HG02981 (cell line): Measurements from ENCODE around the gene F10.
"Not testable (repeated sequence)": the region's sequence is repeated elsewhere in the genome, so short reads cannot be mapped to it uniquely, and the experiment has no call there.

Source experiments
- ATAC-seq: cut with Tn5 transposase; IDR thresholded peaks from one replicate; pipeline ENCODE4 v1.9.1; 2021; ENCODE audit warnings: mild to moderate bottlenecking, moderate library complexity; ENCODE audit not compliant: unreplicated experiment

The F10 gene

GRCh38 chr13:113098162-113098732, 24.4 kb upstream of the F10 start:
- ATAC-seq, result no peak

- ATAC-seq, result no peak
Measured at GRCh38 chr13:113099142-113099541, 23.5 kb upstream of the F10 start.

GRCh38 chr13:113102302-113102701, 20.3 kb upstream of the F10 start:
- not testable (repeated sequence) for ATAC-seq

GRCh38 chr13:113102727-113103126, 19.9 kb upstream of the F10 start:
- no peak for ATAC-seq

GRCh38 chr13:113103646-113104045, 19.0 kb upstream of the F10 start:
- ATAC-seq, result no peak

GRCh38 chr13:113105032-113105920, 17.3 kb upstream of the F10 start, which contains the start of gene F7:
TSS of gene F7 (plus strand) at chr13:113105791. CDS start at chr13:113105842, 51 bp downstream.
- ATAC-seq, result no peak

GRCh38 chr13:113105921-113106452, 16.6 kb upstream of the F10 start:
- no peak for ATAC-seq

GRCh38 chr13:113106711-113107351, 15.8 kb upstream of the F10 start:
- ATAC-seq, result no peak

GRCh38 chr13:113108521-113108920, 14.1 kb upstream of the F10 start:
- not testable (repeated sequence) for ATAC-seq

GRCh38 chr13:113109151-113110047, 13.2 kb upstream of the F10 start:
- ATAC-seq, result no peak

- no peak for ATAC-seq
Measured at GRCh38 chr13:113110048-113110851, 12.3 kb upstream of the F10 start.

GRCh38 chr13:113110852-113111315, 11.7 kb upstream of the F10 start:
- ATAC-seq, result no peak

- not testable (repeated sequence) for ATAC-seq
Measured at GRCh38 chr13:113111821-113112220, 10.8 kb upstream of the F10 start.

- not testable (repeated sequence) for ATAC-seq
Measured at GRCh38 chr13:113112475-113112874, 10.1 kb upstream of the F10 start.

GRCh38 chr13:113112893-113113845, 9.4 kb upstream of the F10 start:
- ATAC-seq, result no peak

- ATAC-seq, result no peak
Measured at GRCh38 chr13:113113846-113114271, 8.7 kb upstream of the F10 start.

- no peak for ATAC-seq
Measured at GRCh38 chr13:113114511-113115362, 7.9 kb upstream of the F10 start.
